ENCODE data around the gene CELSR1. TPM values are rescaled to one million over a fixed set of nuclear protein-coding genes. Genes with fewer than 3 reads are reported as not detected.

CELSR1 gene
- total and polyA plus RNA-seq, 7 donors, result 0.23 to 5.0 (median 0.82) TPM

- Histone ChIP-seq H3K9me3 (no peaks in the 10 kb centered on the region), H3K27ac (no peak overlapping the region), H3K4me3 (no peak overlapping the region), H3K4me1 (no peaks in the 10 kb centered on the region), H3K27me3 (peaks cover 0 to 8% (median 0%) of the 10 kb centered on the region in 3 donors), H3K36me3 (no peaks in the 10 kb centered on the region)
- TF ChIP-seq EP300 (IDR thresholded peaks at IDR 0.05) (no peak), POLR2A (IDR thresholded peaks at IDR 0.05) (no peak), CTCF (IDR thresholded peaks at IDR 0.05) (no peak), POLR2AphosphoS5 (IDR thresholded peaks at IDR 0.05) (no peak)
- DNase-seq, result no peak
- WGBS, 2 donors, result 74 to 77% methylated on average over 6 of the region's 6 CpGs
- intact Hi-C loops (cut with DNase I), result no loop called here
Measured at GRCh38 chr22:46481386-46481785, 56.0 kb downstream of the CELSR1 start.

DNA sequence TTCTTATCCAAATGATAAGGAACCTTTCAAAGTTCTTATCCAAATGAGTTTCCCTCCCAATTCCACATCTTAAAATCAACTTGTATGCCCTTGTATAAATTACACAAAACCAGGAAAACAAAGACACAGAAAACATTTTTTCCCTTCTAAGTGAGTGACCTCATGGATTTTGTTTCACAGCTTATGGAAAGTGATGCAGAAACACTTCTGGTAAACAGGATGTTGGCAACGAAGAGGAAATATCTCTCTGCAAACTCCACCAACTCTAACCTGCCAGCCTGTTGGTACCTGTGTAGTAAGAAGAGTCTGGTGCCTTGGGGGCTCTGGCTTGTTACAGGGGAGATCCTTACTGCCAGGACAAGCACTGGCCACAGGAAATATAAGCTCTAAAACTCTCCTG lies 57.0 kb downstream of the CELSR1 start:
- no peaks in the 10 kb centered on the region for H3K4me1 ChIP-seq
- no peaks in the 10 kb centered on the region for H3K9me3 ChIP-seq
- WGBS, 2 donors, result 34 to 40% methylated on average over 1 of the region's 1 CpG
- peaks cover 0 to 15% (median 0%) of the 10 kb centered on the region in 3 donors for H3K27me3 ChIP-seq
- TF ChIP-seq EP300 (IDR thresholded peaks at IDR 0.05) (no peak), POLR2A (IDR thresholded peaks at IDR 0.05) (no peak), POLR2AphosphoS5 (IDR thresholded peaks at IDR 0.05) (no peak), CTCF (IDR thresholded peaks at IDR 0.05) (no peak)
- H3K27ac ChIP-seq, result no peak overlapping the region
- DNase-seq, result no peak
- intact Hi-C loops (cut with DNase I), result no loop called here
- no peak overlapping the region for H3K4me3 ChIP-seq
- H3K36me3 ChIP-seq, result no peaks in the 10 kb centered on the region

GRCh38 chr22:46479046-46479445 lies 58.4 kb downstream of the CELSR1 start:
- Histone ChIP-seq H3K27ac (no peak overlapping the region), H3K4me1 (no peaks in the 10 kb centered on the region), H3K9me3 (no peaks in the 10 kb centered on the region), H3K27me3 (peaks cover 0 to 15% (median 0%) of the 10 kb centered on the region in 3 donors), H3K36me3 (no peaks in the 10 kb centered on the region), H3K4me3 (no peak overlapping the region)
- intact Hi-C loops (cut with DNase I), result no loop called here
- DNase-seq, result no peak
- 83 to 88% methylated on average over 16 of the region's 16 CpGs for WGBS, 2 donors
- TF ChIP-seq CTCF (IDR thresholded peaks at IDR 0.05) (no peak), EP300 (IDR thresholded peaks at IDR 0.05) (no peak), POLR2AphosphoS5 (IDR thresholded peaks at IDR 0.05) (no peak), POLR2A (IDR thresholded peaks at IDR 0.05) (no peak)

DNA sequence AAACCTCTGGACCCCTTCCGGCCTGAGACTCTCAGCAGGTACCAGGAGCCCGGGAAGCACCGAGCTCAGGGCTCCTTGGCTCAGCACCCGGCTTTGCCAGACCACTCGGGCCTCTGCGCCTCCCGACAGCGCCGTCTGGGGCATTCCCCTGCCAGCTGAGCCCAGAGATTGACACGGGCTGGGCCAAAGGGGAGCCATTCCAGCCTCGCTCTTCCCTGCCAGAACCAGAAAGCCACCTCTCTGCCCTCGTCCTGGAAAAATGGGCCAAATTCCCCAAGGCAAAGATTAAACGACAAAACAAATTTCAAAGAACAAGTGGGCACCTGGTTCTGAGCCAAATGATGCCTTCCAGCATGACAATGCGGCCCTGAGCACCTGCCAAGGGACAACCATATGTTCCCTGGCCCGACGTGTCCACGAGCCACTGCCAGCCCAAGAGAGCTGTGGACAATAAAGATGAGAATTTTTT lies 59.3 kb downstream of the CELSR1 start:
- Histone ChIP-seq H3K27ac (no peak overlapping the region), H3K9me3 (no peaks in the 10 kb centered on the region), H3K4me3 (no peak overlapping the region), H3K27me3 (peaks cover 0 to 15% (median 0%) of the 10 kb centered on the region in 3 donors), H3K36me3 (no peaks in the 10 kb centered on the region), H3K4me1 (no peaks in the 10 kb centered on the region)
- 93 to 94% methylated on average over 17 of the region's 17 CpGs for WGBS, 2 donors
- intact Hi-C loops (cut with DNase I), result no loop called here
- no peak for DNase-seq
- no peak for TF ChIP-seq POLR2A (IDR thresholded peaks at IDR 0.05)

- WGBS, 2 donors, result 68 to 84% methylated on average over 8 of the region's 8 CpGs
- no peak for DNase-seq
Measured at GRCh38 chr22:46476547-46476941, 60.9 kb downstream of the CELSR1 start.

More at GRCh38 chr22:46476547-46476941, 60.9 kb downstream of the CELSR1 start:
- Histone ChIP-seq H3K9me3 (no peaks in the 10 kb centered on the region), H3K36me3 (no peaks in the 10 kb centered on the region), H3K27ac (no peak overlapping the region), H3K27me3 (peaks cover 0 to 15% (median 0%) of the 10 kb centered on the region in 3 donors), H3K4me1 (no peaks in the 10 kb centered on the region), H3K4me3 (no peak overlapping the region)
- TF ChIP-seq POLR2AphosphoS5 (IDR thresholded peaks at IDR 0.05), result no peak
- TF ChIP-seq CTCF (IDR thresholded peaks at IDR 0.05), result no peak
- TF ChIP-seq POLR2A (IDR thresholded peaks at IDR 0.05), result no peak
- no peak for TF ChIP-seq EP300 (IDR thresholded peaks at IDR 0.05)
- intact Hi-C loops (cut with DNase I), result no loop called here

Data from sigmoid colon (tissue), 7 donors.